K562 (cell line): ENCODE results near the gene CTXND1. TPM values are rescaled to one million over a fixed set of nuclear protein-coding genes. Genes with fewer than 3 reads are reported as not detected.

Source experiments
- ATAC-seq: fragments of 200-7000 bp; cut with Tn5 transposase; 3 replicates; pipeline ENCODE4 v1.9.1; 2020; ENCODE audit warnings: moderate library complexity
- BruUV-seq: library from RNA; stranded (reverse); fragments of 400-500 nt; replicated peaks from 2 replicates; lab custom pipeline; 2021; lab: Mats Ljungman, UMichigan
- CTCF ChIA-PET: fragments of 300-600 bp; formaldehyde crosslinking; extraction: SDS; loops from one replicate; lab custom pipeline; 2021; ENCODE audit warnings: low intra/inter-chr PET ratio; lab: Yijun Ruan, JAX
- POLR2A ChIA-PET: fragments of 300-600, 350-650 bp; sonication (Branson Sonifier 250); formaldehyde crosslinking; extraction: SDS; loops from one replicate; lab custom pipeline; 2021; ENCODE audit warnings: antibody characterized with exemption, inconsistent platforms; lab: Yijun Ruan, JAX
- DNase-seq, 4 experiments: peaks; one replicate each; pipeline versions ENCODE4 v3.0.0 to v3.0.0-alpha.2; 2011 to 2018; ENCODE audit warnings: low spot score in 3 of 4, mixed read lengths in 3 of 4; ENCODE audit errors: extremely low read depth in 1 of 4
- FAIRE-seq: peaks from 2 replicates; lab custom pipeline; 2011; peaks lifted over from hg19 to GRCh38; lab: Jason Lieb, UNC
- H2AFZ ChIP-seq: 2 replicates; pipeline ENCODE4 v1.6.0; 2011; ENCODE audit warnings: low read depth, low read length, control low read depth, inconsistent platforms
- H3K27ac ChIP-seq: fragments of 200-600 bp; 3 replicates; pipeline ENCODE4 v1.8.0; 2011; ENCODE audit warnings: low read depth, mild to moderate bottlenecking, control low read depth, inconsistent platforms, low read length, moderate library complexity, mixed read lengths; ENCODE audit errors: extremely low read depth
- H3K27me3 ChIP-seq, 2 experiments: fragments of 300-600 bp in 1 of 2; 2 replicates in 1 of 2; 3 replicates in 1 of 2; pipeline versions ENCODE4 v1.6.0 to v1.8.0; 2011; ENCODE audit warnings: inconsistent platforms in 2 of 2, low read length in 2 of 2, mild to moderate bottlenecking in 1 of 2, mixed read lengths in 1 of 2, moderate library complexity in 1 of 2; ENCODE audit not compliant: control insufficient read depth in 2 of 2, insufficient read depth in 2 of 2
- H3K36me3 ChIP-seq: fragments of 300-600 bp; 3 replicates; pipeline ENCODE4 v1.8.0; 2011; ENCODE audit warnings: mild to moderate bottlenecking, low read length, inconsistent platforms; ENCODE audit not compliant: control insufficient read depth, insufficient read depth
- H3K4me1 ChIP-seq, 2 experiments: fragments of 200-600 bp in 1 of 2; replicated peaks in 1 of 2; 2 replicates in 1 of 2; 3 replicates in 1 of 2; pipeline versions ENCODE4 v1.5.1 to v1.8.0; 2011; ENCODE audit warnings: inconsistent platforms in 2 of 2, low read length in 2 of 2, mild to moderate bottlenecking in 1 of 2, mixed read lengths in 1 of 2, moderate library complexity in 1 of 2; ENCODE audit not compliant: control insufficient read depth in 2 of 2, insufficient read depth in 2 of 2
- H3K4me2 ChIP-seq: 2 replicates; pipeline ENCODE4 v1.6.1; 2011; ENCODE audit warnings: low read length, control low read depth, inconsistent platforms, mixed read lengths; ENCODE audit not compliant: insufficient read depth
- H3K4me3 ChIP-seq: fragments of 200-600 bp; sonication (generic), shearing (Covaris generic); 2 replicates; pipeline ENCODE4 v1.5.1; 2016; ENCODE audit warnings: control low read depth, inconsistent platforms
- H3K79me2 ChIP-seq: fragments of 200-600 bp; 3 replicates; pipeline ENCODE4 v1.8.0; 2011; ENCODE audit warnings: low read length, inconsistent platforms; ENCODE audit not compliant: control insufficient read depth, insufficient read depth
- H3K9ac ChIP-seq, 2 experiments: 2 replicates each; pipeline versions ENCODE4 v1.6.0 to v1.6.1; 2011; ENCODE audit warnings: low read depth in 2 of 2, low read length in 2 of 2, control low read depth in 1 of 2, inconsistent platforms in 1 of 2, mild to moderate bottlenecking in 1 of 2, mixed read lengths in 1 of 2; ENCODE audit not compliant: insufficient read depth in 1 of 2
- H3K9me1 ChIP-seq: one replicate; pipeline ENCODE4 v1.6.0; 2011; ENCODE audit warnings: inconsistent platforms, mild to moderate bottlenecking, low read length, moderate library complexity; ENCODE audit not compliant: control insufficient read depth, insufficient read depth
- H3K9me3 ChIP-seq: replicated peaks from 2 replicates; pipeline ENCODE4 v1.5.1; 2011; ENCODE audit warnings: low read depth, low read length, inconsistent platforms; ENCODE audit not compliant: control insufficient read depth, insufficient read depth
- H4K20me1 ChIP-seq: replicated peaks from 2 replicates; pipeline ENCODE4 v1.6.1; 2011; ENCODE audit warnings: low read length, inconsistent platforms, mixed read lengths; ENCODE audit not compliant: control insufficient read depth, insufficient read depth
- ARID1B ChIP-seq: fragments of 450-650 bp; IDR thresholded peaks from 2 replicates; pipeline ENCODE4 v1.6.1; 2016; ENCODE audit warnings: antibody characterized with exemption, mild to moderate bottlenecking, inconsistent platforms
- CCNT2 ChIP-seq: IDR thresholded peaks from 2 replicates; pipeline ENCODE4 v1.6.1; 2011; ENCODE audit warnings: borderline replicate concordance, low read depth, mild to moderate bottlenecking, moderate library complexity, mixed read lengths, low read length; ENCODE audit not compliant: insufficient read length; ENCODE audit errors: extremely low read depth
- CTBP1 ChIP-seq: fragments of 450-650 bp; IDR thresholded peaks from 2 replicates; pipeline ENCODE4 v1.6.1; 2016; ENCODE audit warnings: borderline replicate concordance
- EP300 ChIP-seq: IDR thresholded peaks from 2 replicates; pipeline ENCODE4 v1.6.1; 2012; ENCODE audit warnings: low read length, improper control_type of control experiment
- FOXA3 ChIP-seq, 2 experiments: fragments of 450-650 bp in 1 of 2; sonication (generic) in 1 of 2; formaldehyde crosslinking; IDR thresholded peaks in 1 of 2; conservative IDR thresholded peaks in 1 of 2; 2 replicates each; pipeline versions ENCODE4 v1.4.0 to v1.8.0; 2020 to 2022; ENCODE audit warnings: mild to moderate bottlenecking in 2 of 2, missing genetic modification reagents in 1 of 2
- KDM5B ChIP-seq: fragments of 200-600 bp; sonication (generic); IDR thresholded peaks from 2 replicates; pipeline ENCODE4 v1.6.1; 2012; ENCODE audit warnings: low read depth, mild to moderate bottlenecking, moderate library complexity, low read length, control low read depth, inconsistent platforms; ENCODE audit not compliant: insufficient replicate concordance
- MEF2A ChIP-seq: IDR thresholded peaks from 2 replicates; pipeline ENCODE4 v1.6.1; 2011; ENCODE audit warnings: low read depth, mild to moderate bottlenecking, low read length, moderate library complexity; ENCODE audit not compliant: control insufficient read depth
- NFYB ChIP-seq: IDR thresholded peaks from 2 replicates; pipeline ENCODE4 v1.6.1; 2011; ENCODE audit warnings: mild to moderate bottlenecking, moderate library complexity; ENCODE audit not compliant: insufficient read length; ENCODE audit errors: extremely low read depth
- POLR2AphosphoS5 ChIP-seq: IDR thresholded peaks from 2 replicates; pipeline ENCODE4 v1.6.1; 2011; ENCODE audit warnings: mild to moderate bottlenecking, low read depth, low read length, moderate library complexity; ENCODE audit not compliant: control insufficient read depth, insufficient read depth
- TGIF2 ChIP-seq: sonication (generic); formaldehyde crosslinking; IDR thresholded peaks from 2 replicates; pipeline ENCODE4 v1.8.1; 2022; ENCODE audit warnings: mild to moderate bottlenecking, missing genetic modification reagents, moderate library complexity
- THRAP3 ChIP-seq: fragments of 450-650 bp; IDR thresholded peaks from 2 replicates; pipeline ENCODE4 v1.6.1; 2016; ENCODE audit warnings: mild to moderate bottlenecking, inconsistent platforms, borderline replicate concordance
- ZZZ3 ChIP-seq: fragments of 450-650 bp; IDR thresholded peaks from 2 replicates; pipeline ENCODE4 v1.6.1; 2016; ENCODE audit warnings: antibody characterized with exemption, mild to moderate bottlenecking, moderate library complexity
- WGBS: fragments of 100-300 bp; shearing (Covaris generic); methylation state at CpG from one replicate; pipeline ENCODE4 v1.1.6; 2016; ENCODE audit warnings: low coverage, mixed read lengths; ENCODE audit not compliant: insufficient coverage; ENCODE audit errors: missing lambda C conversion rate; 5-methylcytosine and 5-hydroxymethylcytosine counted together
- in situ Hi-C: fragments of 300-500 bp; cut with MboI; formaldehyde crosslinking; loops from 4 replicates; pipeline ENCODE4 v1.15.0; 2018; ENCODE audit warnings: inconsistent platforms, mixed read lengths
- intact Hi-C: fragments of 100-400 bp; cut with micrococcal nuclease; formaldehyde crosslinking; loops from 2 replicates; pipeline ENCODE4 v1.14.2; 2022
- polyA plus RNA-seq, 8 experiments: library from polyadenylated mRNA; depleted of rRNA in 4 of 8; stranded (reverse) in 5 of 8; unstranded in 3 of 8; fragments of >200 nt; fragmentation: Nextera tagmentation in 2 of 8; fragmentation: Illumina TruSeq in 1 of 8; extraction: Ambion mirVana in 2 of 8; extraction: Trizol in 1 of 8; gene quantifications; 2 replicates each; pipeline versions ENCODE4 v1.2.1 to v1.2.3, GENCODE V29; 2011 to 2014; ENCODE audit warnings: inconsistent platforms in 1 of 8, missing spikeins in 1 of 8
- total RNA-seq, 7 experiments: library from RNA; depleted of rRNA in 6 of 7; stranded (reverse); fragments of >200 nt in 6 of 7; fragmentation: Illumina TruSeq in 2 of 7; extraction: Trizol in 2 of 7; gene quantifications; 2 replicates each; pipeline versions ENCODE4 v1.2.1 to v1.2.3, GENCODE V29; 2011 to 2021; ENCODE audit warnings: low replicate concordance in 1 of 7
- TF ChIP-seq, protein P1 (sequence below), 2 experiments: IDR thresholded peaks; 2 replicates each; pipeline ENCODE4 v1.6.1; 2011; ENCODE audit warnings: borderline replicate concordance in 1 of 2, control low read depth in 1 of 2, low read depth in 1 of 2, low read length in 1 of 2, mild to moderate bottlenecking in 1 of 2, mixed read lengths in 1 of 2, moderate library complexity in 1 of 2; ENCODE audit not compliant: insufficient read depth in 1 of 2, insufficient read length in 1 of 2, poor library complexity in 1 of 2, severe bottlenecking in 1 of 2; ENCODE audit errors: extremely low read depth in 1 of 2
- TF ChIP-seq, protein P2 (sequence below): fragments of 250-450 bp; sonication (Bioruptor Pico); IDR thresholded peaks from 2 replicates; pipeline ENCODE4 v1.8.0; 2022; ENCODE audit warnings: moderate library complexity, mild to moderate bottlenecking, inconsistent platforms
- TF ChIP-seq, protein P3 (sequence below), 2 experiments: fragments of 450-650 bp; conservative IDR thresholded peaks; 2 replicates each; pipeline ENCODE4 v1.6.1; 2017; ENCODE audit warnings: mild to moderate bottlenecking in 2 of 2, moderate library complexity in 2 of 2

Gene CTXND1
- total and polyA plus RNA-seq, 9 of the 15 experiments (the other 6 are each of a cell fraction or from before 2014, with no cell fraction given), result 0.04 TPM; not detected in 7

DNA sequence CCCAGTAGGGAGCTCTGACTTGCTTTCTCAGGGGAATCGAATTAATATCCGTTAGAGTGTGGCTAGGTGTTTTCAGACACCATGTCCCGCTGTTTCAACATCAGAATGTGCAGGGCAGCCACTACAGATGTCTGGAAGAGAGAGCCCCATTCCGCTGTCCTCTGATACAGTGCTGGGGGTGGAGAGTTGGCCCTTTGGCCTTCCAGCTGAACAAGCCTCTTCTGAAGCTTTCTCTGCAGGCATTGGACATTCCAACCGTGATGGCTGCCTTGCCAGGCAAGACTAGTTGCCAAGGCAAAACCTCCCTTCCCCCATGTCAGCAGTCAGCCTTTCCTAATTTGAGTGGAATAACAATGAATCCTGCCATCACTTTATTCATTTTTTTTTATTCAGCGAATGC is 97.7 kb downstream of the CTXND1 start (continued):
- TF ChIP-seq POLR2AphosphoS5 (no peak), THRAP3 (no peak), CCNT2 (peak; percentile 8), ZZZ3 (no peak), TGIF2 (no peak)

DNA sequence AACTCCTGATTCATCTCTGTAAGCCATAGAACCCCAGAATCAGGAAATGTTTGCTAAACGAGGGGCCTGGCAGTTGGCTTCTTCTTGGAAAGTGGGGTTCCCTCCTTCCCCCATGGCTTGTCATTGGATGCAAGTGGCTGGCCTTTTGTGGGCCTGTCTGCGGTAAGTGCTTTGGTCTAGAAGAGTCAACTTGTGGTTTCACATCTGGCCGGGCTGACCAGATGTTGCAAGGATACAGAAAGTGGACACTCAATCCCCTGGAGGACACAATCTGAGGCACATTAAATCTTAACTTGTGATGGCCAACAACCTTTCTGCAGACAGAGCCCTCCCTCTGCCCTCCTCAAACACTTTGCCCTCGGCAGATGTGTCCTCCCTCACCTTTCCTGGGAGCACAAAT is 98.1 kb downstream of the CTXND1 start:
- WGBS, result 3% methylated on average over 4 of the region's 4 CpGs
- DNase-seq (peak; percentile 36 to 82 (median 46)), ATAC-seq (peak; percentile 37), FAIRE-seq (peak; percentile 80)
- H3K27ac ChIP-seq, result peak overlapping the region; percentile 83
- peak overlapping the region; percentile 18 to 69; a peak in 3 of 4 replicates for H3K9ac ChIP-seq
- peak overlapping the region; percentile 58; the same call in 1 of the 2 replicates for H3K4me3 ChIP-seq
- H2AFZ ChIP-seq, result no peak overlapping the region
- peak overlapping the region; percentile 79 for H3K4me2 ChIP-seq
- H3K9me3 ChIP-seq, result no peaks in the 10 kb centered on the region
- H4K20me1 ChIP-seq, result no peaks in the 10 kb centered on the region
- H3K9me1 ChIP-seq, result no peaks in the 10 kb centered on the region
- no TSS peak for BruUV-seq
- intact Hi-C loops (loop anchor here (2.0 to 10.0 kb wide), 2 partner anchors 93 to 259 kb away; partner anchors contain the start of gene MTHFS), in situ Hi-C loops (loop anchor here (25.0 kb wide), 1 partner anchor 267 kb away; the partner anchor contains the start of gene MTHFS)
- peaks cover 33% of the 10 kb centered on the region for H3K79me2 ChIP-seq
- H3K36me3 ChIP-seq, result peaks cover 34% of the 10 kb centered on the region; the same call in 2 of the 3 replicates
- peaks cover 32 to 47% of the 10 kb centered on the region in 2 experiments for H3K4me1 ChIP-seq
- POLR2A ChIA-PET, result interaction anchor here (1.1 to 1.2 kb wide), 2 partner anchors 12 to 66 kb away, joined by 3 read pairs; no protein-coding TSS in a partner anchor
- no peaks in the 10 kb centered on the region for H3K27me3 ChIP-seq
- CTCF ChIA-PET, result no interaction called here
- TF ChIP-seq, protein P1, sequence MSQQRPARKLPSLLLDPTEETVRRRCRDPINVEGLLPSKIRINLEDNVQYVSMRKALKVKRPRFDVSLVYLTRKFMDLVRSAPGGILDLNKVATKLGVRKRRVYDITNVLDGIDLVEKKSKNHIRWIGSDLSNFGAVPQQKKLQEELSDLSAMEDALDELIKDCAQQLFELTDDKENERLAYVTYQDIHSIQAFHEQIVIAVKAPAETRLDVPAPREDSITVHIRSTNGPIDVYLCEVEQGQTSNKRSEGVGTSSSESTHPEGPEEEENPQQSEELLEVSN (IDR thresholded peaks at IDR 0.05; ENCODE audit: borderline replicate concordance in 1 of 2, extremely low read depth in 1 of 2, insufficient read depth in 1 of 2, insufficient read length in 1 of 2, low read depth in 1 of 2, low read length in 1 of 2, poor library complexity in 1 of 2, severe bottlenecking in 1 of 2), result peak in 1 of 2 experiments; percentile 11
- TF ChIP-seq CCNT2 (peak; percentile 7), KDM5B (peak; percentile 32), MEF2A (no peak), CTBP1 (peak; percentile 55; the same call in 1 of the 2 replicates), NFYB (peak; percentile 36), ARID1B (peak; percentile 67), FOXA3 (CRISPR knock-in tag; conservative IDR thresholded peaks at IDR 0.05 in 1 of 2, IDR thresholded peaks at IDR 0.05 in 1 of 2) (peak; percentile 40 to 45; a peak in 2 of 4 replicates), EP300 (peak; percentile 23; the same call in 1 of the 2 replicates)
- TF ChIP-seq, protein P2, sequence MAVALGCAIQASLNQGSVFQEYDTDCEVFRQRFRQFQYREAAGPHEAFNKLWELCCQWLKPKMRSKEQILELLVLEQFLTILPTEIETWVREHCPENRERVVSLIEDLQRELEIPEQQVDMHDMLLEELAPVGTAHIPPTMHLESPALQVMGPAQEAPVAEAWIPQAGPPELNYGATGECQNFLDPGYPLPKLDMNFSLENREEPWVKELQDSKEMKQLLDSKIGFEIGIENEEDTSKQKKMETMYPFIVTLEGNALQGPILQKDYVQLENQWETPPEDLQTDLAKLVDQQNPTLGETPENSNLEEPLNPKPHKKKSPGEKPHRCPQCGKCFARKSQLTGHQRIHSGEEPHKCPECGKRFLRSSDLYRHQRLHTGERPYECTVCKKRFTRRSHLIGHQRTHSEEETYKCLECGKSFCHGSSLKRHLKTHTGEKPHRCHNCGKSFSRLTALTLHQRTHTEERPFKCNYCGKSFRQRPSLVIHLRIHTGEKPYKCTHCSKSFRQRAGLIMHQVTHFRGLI (CRISPR knock-in tag), result 0 out of 2 replicates have a peak, but pooled peaks have one; percentile 50
- TF ChIP-seq, protein P3, sequence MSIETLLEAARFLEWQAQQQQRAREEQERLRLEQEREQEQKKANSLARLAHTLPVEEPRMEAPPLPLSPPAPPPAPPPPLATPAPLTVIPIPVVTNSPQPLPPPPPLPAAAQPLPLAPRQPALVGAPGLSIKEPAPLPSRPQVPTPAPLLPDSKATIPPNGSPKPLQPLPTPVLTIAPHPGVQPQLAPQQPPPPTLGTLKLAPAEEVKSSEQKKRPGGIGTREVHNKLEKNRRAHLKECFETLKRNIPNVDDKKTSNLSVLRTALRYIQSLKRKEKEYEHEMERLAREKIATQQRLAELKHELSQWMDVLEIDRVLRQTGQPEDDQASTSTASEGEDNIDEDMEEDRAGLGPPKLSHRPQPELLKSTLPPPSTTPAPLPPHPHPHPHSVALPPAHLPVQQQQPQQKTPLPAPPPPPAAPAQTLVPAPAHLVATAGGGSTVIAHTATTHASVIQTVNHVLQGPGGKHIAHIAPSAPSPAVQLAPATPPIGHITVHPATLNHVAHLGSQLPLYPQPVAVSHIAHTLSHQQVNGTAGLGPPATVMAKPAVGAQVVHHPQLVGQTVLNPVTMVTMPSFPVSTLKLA (conservative IDR thresholded peaks at IDR 0.05), result peak in 1 of 2 experiments; percentile 25; a peak in 1 of 4 replicates
